ENCODE measurements around the gene MRPL24. TPM values are rescaled to one million over a fixed set of nuclear protein-coding genes. Genes with fewer than 3 reads are reported as not detected.

MRPL24 gene
- total and polyA plus RNA-seq, 9 of the 15 experiments (the other 6 are each of a cell fraction or from before 2014, with no cell fraction given), result 74.3 to 267 (median 113) TPM

GRCh38 chr1:156740741-156741480, at the start of gene MRPL24 (continued):
- peak in 1 of 2 experiments; percentile 54; a peak in 1 of 3 replicates for TF ChIP-seq CBX3 (IDR thresholded peaks at IDR 0.05; ENCODE audit: borderline replicate concordance in 1 of 2, low read length in 2 of 2)
- TF ChIP-seq POLR2AphosphoS5 (IDR thresholded peaks at IDR 0.05; ENCODE audit: control insufficient read depth, insufficient read depth, low read depth, low read length), result peak; percentile 77
- peak; percentile 73 for TF ChIP-seq KDM5B (IDR thresholded peaks at IDR 0.05; ENCODE audit: insufficient replicate concordance, low read depth, low read length)
- TF ChIP-seq KDM1A (IDR thresholded peaks at IDR 0.05), result no peak
- no peak for TF ChIP-seq PHB2 (IDR thresholded peaks at IDR 0.05; ENCODE audit: low read depth)
- 0 out of 2 replicates have a peak, but pooled peaks have one; percentile 10 for TF ChIP-seq ZNF41 (CRISPR knock-in tag; conservative IDR thresholded peaks at IDR 0.05)
- no peak for TF ChIP-seq U2AF1 (optimal IDR thresholded peaks at IDR 0.05; ENCODE audit: low read depth, low read length)
- TF ChIP-seq E2F3 (CRISPR knock-in tag; IDR thresholded peaks at IDR 0.05), result peak; percentile 84; the same call in 1 of the 2 replicates
- TF ChIP-seq MCM2 (IDR thresholded peaks at IDR 0.05; ENCODE audit: low read depth), result no peak
- TF ChIP-seq RBM17 (IDR thresholded peaks at IDR 0.05; ENCODE audit: borderline replicate concordance, low read depth, low read length), result no peak
- no peak for TF ChIP-seq NFATC3 (IDR thresholded peaks at IDR 0.05)
- TF ChIP-seq HNRNPH1 (optimal IDR thresholded peaks at IDR 0.05; ENCODE audit: low read depth, low read length), result no peak
- TF ChIP-seq ILK (tag; IDR thresholded peaks at IDR 0.05; ENCODE audit: borderline replicate concordance, low read depth), result no peak
- TF ChIP-seq HNRNPK (IDR thresholded peaks at IDR 0.05; ENCODE audit: low read depth, low read length, poor library complexity, severe bottlenecking), result no peak
- TF ChIP-seq EGR1 (conservative IDR thresholded peaks at IDR 0.05), result peak; percentile 78
- TF ChIP-seq ZNF77 (CRISPR knock-in tag; IDR thresholded peaks at IDR 0.05), result no peak
- no peak for TF ChIP-seq CBX5 (IDR thresholded peaks at IDR 0.05; ENCODE audit: borderline replicate concordance, low read depth)
- TF ChIP-seq CTCF (IDR thresholded peaks at IDR 0.05 in 2 of 3, conservative IDR thresholded peaks at IDR 0.05 in 1 of 3; ENCODE audit: insufficient read depth in 2 of 3, low read depth in 1 of 3, low read length in 3 of 3), result no peak; a peak in 1 of 6 replicates
- TF ChIP-seq U2AF2 (optimal IDR thresholded peaks at IDR 0.05; ENCODE audit: low read depth, low read length), result no peak
- peak; percentile 95 for TF ChIP-seq ZBTB2 (IDR thresholded peaks at IDR 0.05)
- 0 out of 2 replicates have a peak, but pooled peaks have one; percentile 35 for TF ChIP-seq CTBP1 (IDR thresholded peaks at IDR 0.05; ENCODE audit: borderline replicate concordance)
- no peak for TF ChIP-seq ZNF3 (CRISPR knock-in tag; IDR thresholded peaks at IDR 0.05)
